ENCODE data around the gene SUMF2. TPM values are rescaled to one million over a fixed set of nuclear protein-coding genes. Genes with fewer than 3 reads are reported as not detected.

Gene SUMF2
- total RNA-seq: 80.8 and 124 TPM in 2 replicates

DNA sequence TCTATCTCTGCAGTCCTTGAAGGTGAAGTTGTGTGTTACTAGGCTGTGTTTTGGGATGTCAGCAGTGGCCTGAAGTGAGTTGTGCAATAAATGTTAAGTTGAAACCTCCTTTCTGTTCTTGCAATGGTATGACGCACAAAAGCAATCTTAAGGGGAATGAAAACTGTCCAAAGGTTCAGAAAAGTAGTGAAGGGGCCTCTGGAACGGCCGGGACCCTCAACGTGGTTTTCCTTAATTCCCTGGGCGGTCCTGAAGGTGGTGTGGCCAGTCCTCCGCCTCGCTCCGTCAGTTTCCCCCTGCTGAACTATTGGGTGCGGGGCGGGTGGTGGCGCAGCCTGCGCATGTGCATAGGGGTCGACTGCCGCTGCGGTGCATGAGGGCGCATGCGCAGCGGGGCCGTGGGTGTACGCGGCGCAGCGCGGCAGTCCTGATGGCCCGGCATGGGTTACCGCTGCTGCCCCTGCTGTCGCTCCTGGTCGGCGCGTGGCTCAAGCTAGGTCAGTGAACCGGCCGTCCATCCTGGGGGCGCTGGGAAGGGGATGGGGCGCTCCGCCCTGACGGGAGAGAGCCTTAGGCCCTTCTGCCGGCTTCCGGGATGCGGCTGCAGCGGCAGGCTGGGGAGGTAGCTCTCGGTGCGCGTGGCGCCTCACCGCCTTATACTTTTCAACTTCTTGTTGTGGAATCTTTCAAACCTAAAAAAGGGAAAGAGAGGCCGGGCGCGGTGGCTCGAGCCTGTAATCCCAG, at the start of gene SUMF2:
Gene SUMF2 (plus strand): TSS at position 405 of the 744 bp plus-strand sequence. CDS start 26 bp downstream, at position 431.

GRCh38 chr7:56051339-56052191, 12.5 kb upstream of the SUMF2 start, which contains the start of the genes CCT6A and PSPH:
Gene CCT6A, plus strand, starts transcription at chr7:56051765. Its CDS starts 84 bp downstream, at chr7:56051849.
Gene PSPH, minus strand, starts transcription at chr7:56051444. Its CDS starts 30,232 bp downstream, at chr7:56021212.

DNA sequence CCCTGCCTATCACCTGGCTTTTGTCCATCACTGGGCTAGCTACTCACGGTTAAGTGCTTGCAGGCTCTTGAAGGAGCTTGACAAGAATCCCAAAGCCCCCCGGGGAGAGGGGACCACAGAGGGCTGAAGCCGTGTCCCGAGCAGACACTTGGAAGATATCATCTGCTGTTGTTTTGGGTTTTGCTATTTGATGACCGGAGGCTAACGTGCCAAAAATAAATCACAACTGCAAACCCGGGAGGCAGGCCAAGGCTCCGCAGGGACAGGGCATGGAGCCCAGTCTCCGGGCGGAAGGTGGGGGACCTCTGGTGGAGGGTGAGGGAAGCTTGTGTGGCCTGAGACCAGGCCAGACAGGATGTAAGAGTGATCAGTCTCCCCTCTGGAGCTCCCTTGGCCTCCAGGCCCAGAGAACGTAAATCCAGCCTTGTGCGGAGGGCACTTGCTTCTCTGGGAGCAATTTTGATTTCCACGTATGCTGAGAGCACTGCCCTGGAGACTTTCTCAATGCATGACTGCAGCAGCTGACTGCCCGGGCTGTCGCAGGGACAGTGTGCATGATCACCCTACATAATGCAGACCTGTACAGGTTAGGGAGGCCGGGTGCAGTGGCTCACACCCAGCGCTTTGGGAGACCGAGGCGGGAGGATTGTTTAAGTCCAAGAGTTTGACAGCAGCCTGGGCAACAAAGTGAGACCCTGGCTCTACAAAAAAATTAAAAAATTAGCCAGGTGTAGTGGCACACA, 28.9 kb downstream of the SUMF2 start, which contains the start of gene PHKG1:
Gene PHKG1 (minus strand): TSS at position 164 of the 743 bp plus-strand sequence. CDS start 4,011 bp downstream, outside the sequence.

GRCh38 chr7:56106108-56107073, 42.3 kb downstream of the SUMF2 start, which contains the start of gene CHCHD2:
Gene CHCHD2, minus strand, starts transcription at chr7:56106476. Its CDS starts 63 bp downstream, at chr7:56106413.

DNA sequence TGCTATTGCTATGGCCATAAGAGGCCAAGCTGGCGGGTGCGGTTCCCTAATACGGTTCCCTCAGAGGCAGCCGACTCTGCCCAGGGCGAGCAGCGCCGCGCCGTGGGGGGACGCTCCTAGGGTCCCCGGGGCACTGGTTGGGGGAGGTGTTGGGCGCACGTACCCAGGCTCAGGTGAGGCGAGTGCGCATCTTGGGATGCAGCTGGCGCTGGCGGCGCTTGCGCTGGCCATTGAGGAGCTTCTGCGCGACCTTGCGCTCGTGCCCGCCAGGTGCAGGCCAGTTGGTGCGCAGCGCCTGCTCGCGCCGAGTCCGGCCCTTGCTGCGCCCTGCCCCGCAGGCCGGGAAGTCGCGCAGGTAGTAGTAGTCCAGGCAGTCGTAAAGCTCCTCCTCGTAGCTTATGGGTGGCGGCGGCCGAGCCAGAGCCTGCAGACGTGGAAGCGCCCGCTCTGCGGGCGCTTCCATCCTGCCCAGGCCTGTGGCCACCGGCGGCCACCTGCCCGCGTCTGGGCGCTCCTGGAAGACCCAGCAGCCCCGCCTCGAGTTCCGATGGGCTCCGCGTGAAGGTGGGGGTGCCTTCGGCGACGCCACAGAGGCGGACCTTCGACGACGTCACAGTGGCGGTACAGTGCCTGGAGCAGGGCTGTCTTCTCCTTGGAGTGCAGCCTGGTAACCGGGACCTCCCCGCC, 51.9 kb downstream of the SUMF2 start, which contains the start of gene NUPR2:
Gene NUPR2 (minus strand): TSS at position 566 of the 687 bp plus-strand sequence. CDS start 103 bp downstream, at position 463.

Other genes starting within 250 kb of the SUMF2 start
- gene SEPTIN14, start 201.5 kb upstream of the SUMF2 start, total RNA-seq: not detected in 2 replicates
- 0.98 and 2.7 TPM in 2 replicates for gene ZNF713, start 176.8 kb upstream of the SUMF2 start, total RNA-seq
- 8.3 and 8.9 TPM in 2 replicates for gene MRPS17, start 112.4 kb upstream of the SUMF2 start, total RNA-seq
- gene NIPSNAP2, start 99.7 kb upstream of the SUMF2 start, total RNA-seq: 48.2 and 64.8 TPM in 2 replicates
- gene PSPH, start 12.8 kb upstream of the SUMF2 start, total RNA-seq: 52.7 and 88.8 TPM in 2 replicates
- 105 and 176 TPM in 2 replicates for gene CCT6A, start 12.5 kb upstream of the SUMF2 start, total RNA-seq
- not detected in 2 replicates for gene PHKG1, start 28.7 kb downstream of the SUMF2 start, total RNA-seq
- 327 and 642 TPM in 2 replicates for gene CHCHD2, start 42.2 kb downstream of the SUMF2 start, total RNA-seq
- gene NUPR2, start 52.1 kb downstream of the SUMF2 start, total RNA-seq: 0.38 TPM in 1 of 2 replicates, not detected in the other